GM23338 (cell line): ENCODE results near the gene TMCO5A.

ENCODE experiments used
- CREB1 ChIP-seq: fragments of 250-450 bp; sonication (Bioruptor Pico); IDR thresholded peaks from 2 replicates; pipeline ENCODE4 v1.5.0; 2020; ENCODE audit warnings: low read depth, mild to moderate bottlenecking, moderate library complexity
- CTCF ChIP-seq, 2 experiments: fragments of 200-600 bp in 1 of 2; sonication (generic) in 1 of 2; conservative IDR thresholded peaks; 2 replicates each; pipeline versions ENCODE4 v1.5.1 to v1.6.1; 2016 to 2017; ENCODE audit warnings: antibody characterized with exemption in 2 of 2, low read depth in 2 of 2, mild to moderate bottlenecking in 2 of 2, moderate library complexity in 1 of 2
- ETS1 ChIP-seq: IDR thresholded peaks from 2 replicates; pipeline ENCODE4 v1.6.1; 2016; ENCODE audit warnings: antibody characterized with exemption
- EZH2 ChIP-seq: fragments of 200-600 bp; sonication (generic); IDR thresholded peaks from one replicate; pipeline ENCODE4 v1.8.0; 2017; ENCODE audit warnings: antibody characterized with exemption, mild to moderate bottlenecking, low read depth; ENCODE audit not compliant: unreplicated experiment
- EZH2phosphoT487 ChIP-seq: fragments of 200-600 bp; sonication (generic); IDR thresholded peaks from one replicate; pipeline ENCODE4 v1.8.1; 2018; ENCODE audit warnings: antibody characterized with exemption; ENCODE audit not compliant: unreplicated experiment
- POLR2AphosphoS5 ChIP-seq: IDR thresholded peaks from 2 replicates; pipeline ENCODE4 v1.6.1; 2016; ENCODE audit warnings: antibody characterized with exemption, low read depth
- REST ChIP-seq: IDR thresholded peaks from one replicate; pipeline ENCODE4 v1.6.1; 2018; ENCODE audit warnings: antibody characterized with exemption; ENCODE audit not compliant: unreplicated experiment
- ZNF114 ChIP-seq: fragments of 250-450 bp; sonication (Bioruptor Pico); IDR thresholded peaks from 2 replicates; pipeline ENCODE4 v1.5.0; 2020; ENCODE audit warnings: mild to moderate bottlenecking, moderate library complexity
- ZNF331 ChIP-seq: fragments of 250-450 bp; sonication (Bioruptor Pico); IDR thresholded peaks from 2 replicates; pipeline ENCODE4 v1.5.0; 2020; ENCODE audit warnings: low read depth, mild to moderate bottlenecking, moderate library complexity

GRCh38 chr15:37921527-37922385 lies 12.7 kb upstream of the TMCO5A start:
- TF ChIP-seq EZH2: no peak
- TF ChIP-seq CTCF (conservative IDR thresholded peaks at IDR 0.05; ENCODE audit: low read depth in 2 of 2): no peak
- TF ChIP-seq REST: no peak
- no peak for TF ChIP-seq ZNF331 (CRISPR knock-in tag)
- no peak for TF ChIP-seq POLR2AphosphoS5
- no peak for TF ChIP-seq EZH2phosphoT487
- no peak for TF ChIP-seq ETS1
- no peak for TF ChIP-seq ZNF114 (CRISPR knock-in tag)
- TF ChIP-seq CREB1 (CRISPR knock-in tag): no peak
